ENCODE results near the gene TSSK2.

- TF ChIP-seq CTCF (IDR thresholded peaks at IDR 0.05) (no peak), REST (IDR thresholded peaks at IDR 0.05; ENCODE audit: insufficient read depth in 1 of 2, low read depth in 2 of 2, low read length in 1 of 2) (no peak), POLR2AphosphoS5 (IDR thresholded peaks at IDR 0.05; ENCODE audit: low read depth, low read length) (no peak), SIN3A (IDR thresholded peaks at IDR 0.05; ENCODE audit: borderline replicate concordance, insufficient read depth, low read depth, low read length) (no peak)
These were observed 2.5 kb downstream of the TSSK2 start for GRCh38 chr22:19133561-19133960.
